ENCODE results near the gene ZNF195.
"Not testable (repeated sequence)": the region's sequence is repeated elsewhere in the genome, so short reads cannot be mapped to it uniquely, and the experiment has no call there.

DNA sequence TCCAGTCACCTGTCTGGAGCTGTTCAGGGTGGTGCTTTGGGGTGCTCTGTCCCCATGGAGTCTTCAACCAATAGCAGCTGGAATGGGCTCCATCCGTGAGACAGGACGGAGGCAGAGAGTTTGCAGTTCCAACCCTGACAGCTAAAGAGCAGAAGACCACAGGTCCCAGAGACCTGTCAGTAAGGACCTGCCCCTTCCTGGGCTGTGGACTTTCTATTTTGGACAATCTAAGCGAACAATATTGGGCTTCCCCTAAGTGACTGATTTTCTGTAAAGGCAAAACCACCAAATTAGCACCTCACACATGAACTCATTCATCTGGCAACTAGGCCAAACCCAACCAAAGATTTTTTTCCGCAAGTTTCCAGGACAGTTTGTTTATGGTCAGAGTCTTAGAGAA is 50.4 kb downstream of the ZNF195 start:
- TF ChIP-seq, protein P1, sequence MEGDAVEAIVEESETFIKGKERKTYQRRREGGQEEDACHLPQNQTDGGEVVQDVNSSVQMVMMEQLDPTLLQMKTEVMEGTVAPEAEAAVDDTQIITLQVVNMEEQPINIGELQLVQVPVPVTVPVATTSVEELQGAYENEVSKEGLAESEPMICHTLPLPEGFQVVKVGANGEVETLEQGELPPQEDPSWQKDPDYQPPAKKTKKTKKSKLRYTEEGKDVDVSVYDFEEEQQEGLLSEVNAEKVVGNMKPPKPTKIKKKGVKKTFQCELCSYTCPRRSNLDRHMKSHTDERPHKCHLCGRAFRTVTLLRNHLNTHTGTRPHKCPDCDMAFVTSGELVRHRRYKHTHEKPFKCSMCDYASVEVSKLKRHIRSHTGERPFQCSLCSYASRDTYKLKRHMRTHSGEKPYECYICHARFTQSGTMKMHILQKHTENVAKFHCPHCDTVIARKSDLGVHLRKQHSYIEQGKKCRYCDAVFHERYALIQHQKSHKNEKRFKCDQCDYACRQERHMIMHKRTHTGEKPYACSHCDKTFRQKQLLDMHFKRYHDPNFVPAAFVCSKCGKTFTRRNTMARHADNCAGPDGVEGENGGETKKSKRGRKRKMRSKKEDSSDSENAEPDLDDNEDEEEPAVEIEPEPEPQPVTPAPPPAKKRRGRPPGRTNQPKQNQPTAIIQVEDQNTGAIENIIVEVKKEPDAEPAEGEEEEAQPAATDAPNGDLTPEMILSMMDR (IDR thresholded peaks at IDR 0.05): not testable (repeated sequence)
- TF ChIP-seq POLR2AphosphoS5 (IDR thresholded peaks at IDR 0.05); EP300 (IDR thresholded peaks at IDR 0.05; ENCODE audit: low read depth): not testable (repeated sequence)
